ENCODE measurements around the gene ICAM1. TPM values are rescaled to one million over a fixed set of nuclear protein-coding genes. Genes with fewer than 3 reads are reported as not detected.

ICAM1 gene
- total RNA-seq, 1 experiment from 2014 or later, result 147 TPM

DNA sequence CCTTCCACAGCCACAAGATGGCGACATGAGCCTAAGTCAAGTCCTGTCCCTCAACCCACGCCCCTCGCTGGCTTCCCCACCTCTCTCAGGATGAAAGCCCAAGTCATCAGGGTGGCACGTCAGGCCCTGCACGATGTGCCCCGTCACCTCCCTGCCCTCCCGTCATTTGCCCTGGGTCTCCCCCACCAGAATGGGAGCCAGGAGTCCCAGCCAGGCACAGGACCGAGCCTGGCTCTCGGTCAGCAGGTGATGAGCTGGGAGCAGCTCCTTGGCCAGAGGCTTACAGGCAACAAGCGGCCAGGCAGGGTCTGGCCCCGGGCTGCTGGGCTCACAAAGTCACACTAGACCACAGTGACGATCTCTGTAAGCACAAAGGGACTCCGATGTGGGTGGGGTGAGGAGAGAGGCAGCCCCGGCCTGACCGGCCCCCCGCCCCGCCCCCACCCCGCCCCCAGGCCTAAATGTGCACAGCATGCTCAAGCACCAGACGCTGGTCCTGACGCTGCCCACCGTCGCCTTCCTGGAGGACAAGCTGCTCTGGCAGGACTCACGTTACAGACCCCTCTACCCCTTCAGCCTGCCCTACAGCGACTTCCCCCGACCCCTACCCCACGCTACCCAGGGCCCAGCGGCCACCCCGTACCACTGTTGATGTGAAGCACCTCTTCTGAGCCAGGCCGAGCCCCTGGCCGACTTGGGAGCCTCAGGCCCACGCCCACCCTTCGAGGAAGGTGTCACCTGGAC lies 11.6 kb upstream of the ICAM1 start:
- CTCF ChIA-PET, result interaction anchor here (0.6 to 3.9 kb wide), 16 partner anchors 11 to 163 kb away, joined by 3 to 52 read pairs (median 4); partner anchors contain the start of genes CDC37, ICAM1 and TYK2
- Mint-ChIP-seq H3K36me3 (ENCODE audit: insufficient read depth, unreplicated experiment) (peaks cover 9% of the 10 kb centered on the region), H3K9me3 (ENCODE audit: low read depth, unreplicated experiment) (no peaks in the 10 kb centered on the region), H3K4me3 (ENCODE audit: low read depth, unreplicated experiment) (no peak overlapping the region), H3K27me3 (ENCODE audit: unreplicated experiment) (no peaks in the 10 kb centered on the region), H3K27ac (ENCODE audit: unreplicated experiment) (no peak overlapping the region), H3K4me1 (ENCODE audit: low read depth, unreplicated experiment) (no peaks in the 10 kb centered on the region)
- TF ChIP-seq, protein P1, sequence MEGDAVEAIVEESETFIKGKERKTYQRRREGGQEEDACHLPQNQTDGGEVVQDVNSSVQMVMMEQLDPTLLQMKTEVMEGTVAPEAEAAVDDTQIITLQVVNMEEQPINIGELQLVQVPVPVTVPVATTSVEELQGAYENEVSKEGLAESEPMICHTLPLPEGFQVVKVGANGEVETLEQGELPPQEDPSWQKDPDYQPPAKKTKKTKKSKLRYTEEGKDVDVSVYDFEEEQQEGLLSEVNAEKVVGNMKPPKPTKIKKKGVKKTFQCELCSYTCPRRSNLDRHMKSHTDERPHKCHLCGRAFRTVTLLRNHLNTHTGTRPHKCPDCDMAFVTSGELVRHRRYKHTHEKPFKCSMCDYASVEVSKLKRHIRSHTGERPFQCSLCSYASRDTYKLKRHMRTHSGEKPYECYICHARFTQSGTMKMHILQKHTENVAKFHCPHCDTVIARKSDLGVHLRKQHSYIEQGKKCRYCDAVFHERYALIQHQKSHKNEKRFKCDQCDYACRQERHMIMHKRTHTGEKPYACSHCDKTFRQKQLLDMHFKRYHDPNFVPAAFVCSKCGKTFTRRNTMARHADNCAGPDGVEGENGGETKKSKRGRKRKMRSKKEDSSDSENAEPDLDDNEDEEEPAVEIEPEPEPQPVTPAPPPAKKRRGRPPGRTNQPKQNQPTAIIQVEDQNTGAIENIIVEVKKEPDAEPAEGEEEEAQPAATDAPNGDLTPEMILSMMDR (IDR thresholded peaks at IDR 0.05; ENCODE audit: unreplicated experiment), result peak; percentile 57
- DNase-seq, result peak; percentile 87
- intact Hi-C loops (cut with micrococcal nuclease; ENCODE audit: unreplicated experiment), result no loop called here
- BruUV-seq (replicated peaks), result no TSS peak

DNA sequence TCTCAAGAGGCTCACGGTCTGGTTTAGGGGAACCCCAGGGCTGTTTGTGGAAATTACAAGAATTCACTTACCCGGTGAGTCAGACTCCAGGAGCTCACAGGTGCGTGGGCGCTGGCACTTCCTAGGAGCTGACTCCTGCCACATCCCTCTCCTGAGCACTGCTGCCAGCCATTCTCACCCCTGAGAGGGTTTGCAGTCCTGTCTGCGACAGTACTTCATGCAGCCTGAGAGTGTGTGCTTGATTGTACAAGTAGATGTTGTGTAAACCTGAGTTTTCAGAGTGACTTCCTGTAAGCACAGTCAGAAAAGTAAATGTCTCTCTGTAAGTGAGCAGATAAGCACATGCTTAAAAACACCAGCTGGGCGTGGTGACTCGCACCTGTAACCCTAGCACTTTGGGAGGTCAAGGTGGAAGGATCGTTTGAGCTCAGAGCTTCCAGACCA lies 10.8 kb upstream of the ICAM1 start:
- H3K9me3 Mint-ChIP-seq (ENCODE audit: low read depth, unreplicated experiment), result no peaks in the 10 kb centered on the region
- H3K4me3 Mint-ChIP-seq (ENCODE audit: low read depth, unreplicated experiment), result peak overlapping the region; percentile 34
- peak; percentile 67 for DNase-seq
- H3K27ac Mint-ChIP-seq (ENCODE audit: unreplicated experiment), result peak overlapping the region; percentile 88
- TF ChIP-seq, protein P1 (IDR thresholded peaks at IDR 0.05; ENCODE audit: unreplicated experiment), result no peak
- intact Hi-C loops (cut with micrococcal nuclease; ENCODE audit: unreplicated experiment), result loop anchor here (2.0 kb wide), 1 partner anchor 129 kb away; no protein-coding TSS in a partner anchor
- BruUV-seq (replicated peaks), result no TSS peak
- no peaks in the 10 kb centered on the region for H3K27me3 Mint-ChIP-seq (ENCODE audit: unreplicated experiment)
- CTCF ChIA-PET, result interaction anchor here (0.7 to 3.9 kb wide), 8 partner anchors 10 to 143 kb away, joined by 3 to 52 read pairs (median 8); partner anchors contain the start of genes CDC37, ICAM1 and TYK2
- no peaks in the 10 kb centered on the region for H3K4me1 Mint-ChIP-seq (ENCODE audit: low read depth, unreplicated experiment)
- H3K36me3 Mint-ChIP-seq (ENCODE audit: insufficient read depth, unreplicated experiment), result peaks cover 9% of the 10 kb centered on the region

GRCh38 chr19:10262771-10263170 lies 8.1 kb upstream of the ICAM1 start:
- no peaks in the 10 kb centered on the region for H3K27me3 Mint-ChIP-seq (ENCODE audit: unreplicated experiment)
- TF ChIP-seq, protein P1 (IDR thresholded peaks at IDR 0.05; ENCODE audit: unreplicated experiment), result no peak
- no peak overlapping the region for H3K4me3 Mint-ChIP-seq (ENCODE audit: low read depth, unreplicated experiment)
- H3K9me3 Mint-ChIP-seq (ENCODE audit: low read depth, unreplicated experiment), result no peaks in the 10 kb centered on the region
- H3K4me1 Mint-ChIP-seq (ENCODE audit: low read depth, unreplicated experiment), result peaks cover 8% of the 10 kb centered on the region
- BruUV-seq (replicated peaks), result no TSS peak
- no peak overlapping the region for H3K27ac Mint-ChIP-seq (ENCODE audit: unreplicated experiment)
- no peak for DNase-seq
- intact Hi-C loops (cut with micrococcal nuclease; ENCODE audit: unreplicated experiment), result no loop called here
- CTCF ChIA-PET, result no interaction called here
- H3K36me3 Mint-ChIP-seq (ENCODE audit: insufficient read depth, unreplicated experiment), result peaks cover 9% of the 10 kb centered on the region

DNA sequence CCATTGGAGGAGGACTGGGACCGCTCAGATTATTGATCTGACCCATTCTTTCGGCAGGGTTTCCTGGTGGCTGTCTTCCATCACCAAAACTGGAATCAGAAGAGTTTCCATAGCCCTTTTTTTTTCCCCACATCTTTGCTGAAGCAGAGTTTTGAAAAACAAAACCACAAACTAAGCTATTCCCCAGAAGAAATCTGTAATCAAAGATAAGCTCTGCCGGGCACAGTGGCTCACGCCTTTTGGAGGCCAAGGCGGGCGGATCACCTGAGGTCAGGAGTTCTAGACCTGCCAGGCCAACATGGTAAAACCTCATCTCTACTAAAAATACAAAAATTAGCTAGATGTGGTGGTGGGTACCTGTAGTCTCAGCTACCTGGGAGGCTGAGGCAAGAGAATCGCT lies 4.2 kb upstream of the ICAM1 start:
- no peak for DNase-seq
- H3K9me3 Mint-ChIP-seq (ENCODE audit: low read depth, unreplicated experiment), result no peaks in the 10 kb centered on the region
- peaks cover 29% of the 10 kb centered on the region for H3K36me3 Mint-ChIP-seq (ENCODE audit: insufficient read depth, unreplicated experiment)
- H3K4me1 Mint-ChIP-seq (ENCODE audit: low read depth, unreplicated experiment), result peaks cover 8% of the 10 kb centered on the region
- H3K27me3 Mint-ChIP-seq (ENCODE audit: unreplicated experiment), result no peaks in the 10 kb centered on the region
- CTCF ChIA-PET, result interaction anchor here (1.1 kb wide), 1 partner anchor 122 kb away, joined by 3 read pairs; no protein-coding TSS in a partner anchor
- TF ChIP-seq, protein P1 (IDR thresholded peaks at IDR 0.05; ENCODE audit: unreplicated experiment), result no peak
- no peak overlapping the region for H3K4me3 Mint-ChIP-seq (ENCODE audit: low read depth, unreplicated experiment)
- H3K27ac Mint-ChIP-seq (ENCODE audit: unreplicated experiment), result peak overlapping the region; percentile 33
- intact Hi-C loops (cut with micrococcal nuclease; ENCODE audit: unreplicated experiment), result no loop called here
- BruUV-seq (replicated peaks), result no TSS peak
